Ramos (cell line): Measurements from ENCODE around the gene PLEKHF1.

Experiments used
- in situ Hi-C: fragments of 300-500 bp; cut with MboI; formaldehyde crosslinking; loops from one replicate; pipeline ENCODE4 v1.14.3; 2022; ENCODE audit warnings: low sequenced_read_pairs; ENCODE audit not compliant: unreplicated experiment

The PLEKHF1 gene

DNA sequence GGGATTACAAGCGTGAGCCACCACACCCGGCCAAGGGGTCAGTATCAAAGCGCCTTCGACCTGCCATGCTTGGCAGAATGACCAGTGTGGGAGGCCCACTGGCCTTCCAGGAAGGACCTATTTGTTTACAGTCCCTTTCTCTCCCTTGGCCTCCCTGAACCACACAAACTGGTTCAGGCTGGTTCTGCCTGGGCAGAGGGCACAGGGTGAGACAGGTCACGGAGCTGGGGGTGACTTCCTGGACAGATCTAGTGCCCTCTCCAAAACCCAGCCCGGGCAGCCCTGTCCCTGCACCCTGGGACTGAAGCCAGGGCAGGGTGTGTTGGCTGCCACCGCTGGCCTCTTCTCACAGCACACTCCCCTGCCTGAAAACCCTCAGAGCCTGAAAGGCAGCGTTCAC lies 11.3 kb downstream of the PLEKHF1 start:
- in situ Hi-C loops = no loop called here

- in situ Hi-C loops = no loop called here
Observed at GRCh38 chr19:29677001-29677817, 11.9 kb downstream of the PLEKHF1 start.

- in situ Hi-C loops = no loop called here
Observed at GRCh38 chr19:29678484-29679106, 13.3 kb downstream of the PLEKHF1 start.

GRCh38 chr19:29679598-29680210 lies 14.4 kb downstream of the PLEKHF1 start:
- in situ Hi-C loops = no loop called here

GRCh38 chr19:29680447-29680846 lies 15.2 kb downstream of the PLEKHF1 start:
- in situ Hi-C loops = no loop called here

- in situ Hi-C loops = no loop called here
Observed at GRCh38 chr19:29680937-29681336, 15.7 kb downstream of the PLEKHF1 start.

- in situ Hi-C loops = no loop called here
Observed at GRCh38 chr19:29681422-29682235, 16.4 kb downstream of the PLEKHF1 start.

DNA sequence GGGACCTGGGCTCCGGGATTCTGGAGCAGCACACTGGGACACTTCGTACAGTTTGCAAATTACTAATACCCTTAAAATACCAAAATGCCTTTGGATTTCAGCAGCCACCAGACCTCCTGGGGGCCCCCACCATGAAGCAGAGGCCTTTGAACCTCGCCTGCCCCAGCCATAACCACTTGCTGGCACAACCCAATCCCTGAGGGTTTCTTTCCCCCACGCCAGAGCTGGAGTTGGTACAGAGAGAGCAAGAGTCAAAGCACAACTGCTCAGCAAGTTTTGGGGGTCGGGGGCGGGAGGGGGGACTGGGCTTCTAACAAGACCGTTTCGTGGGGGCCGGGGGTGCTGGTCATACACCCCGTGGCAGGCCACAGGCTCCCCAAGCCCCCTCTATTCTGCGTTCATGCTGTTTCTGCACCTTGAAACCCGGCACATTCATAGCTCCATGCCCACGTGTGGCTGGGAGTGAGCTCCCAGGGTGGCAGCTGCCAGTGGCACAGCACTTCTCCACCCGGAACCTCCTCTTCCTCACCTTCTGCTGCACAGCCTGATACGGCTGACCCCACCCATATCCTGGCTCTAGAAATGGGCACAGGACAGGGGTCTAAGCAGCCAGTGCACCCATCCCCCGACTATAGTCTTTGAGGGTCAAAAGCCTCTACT lies 17.1 kb downstream of the PLEKHF1 start:
- in situ Hi-C loops = no loop called here

GRCh38 chr19:29683009-29683408 lies 17.7 kb downstream of the PLEKHF1 start:
- in situ Hi-C loops = no loop called here

DNA sequence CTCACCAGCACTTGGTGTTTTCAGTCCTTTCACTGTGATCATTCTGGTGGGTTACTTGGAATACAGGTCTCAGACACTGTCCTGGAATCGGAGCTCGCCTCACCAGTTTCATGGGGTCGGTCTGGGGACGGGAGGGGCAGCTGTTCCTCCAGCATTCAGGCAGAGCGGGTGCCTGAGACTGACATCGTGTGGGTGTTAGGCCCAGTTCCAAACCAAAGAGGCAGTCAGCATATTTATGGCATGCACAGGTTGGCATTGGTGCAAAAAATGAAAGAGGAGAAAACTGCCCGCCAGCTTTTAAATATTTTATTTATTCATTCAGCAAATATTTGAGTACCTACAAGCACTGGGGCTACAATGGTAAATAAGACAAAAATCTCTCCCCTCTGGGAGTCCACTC lies 20.1 kb downstream of the PLEKHF1 start:
- in situ Hi-C loops = no loop called here

GRCh38 chr19:29686285-29686805 lies 21.1 kb downstream of the PLEKHF1 start:
- in situ Hi-C loops = no loop called here

- in situ Hi-C loops = no loop called here
Observed at GRCh38 chr19:29687244-29687896, 22.1 kb downstream of the PLEKHF1 start.

GRCh38 chr19:29687897-29688728 lies 22.9 kb downstream of the PLEKHF1 start:
- in situ Hi-C loops = no loop called here

- in situ Hi-C loops = no loop called here
Observed at GRCh38 chr19:29690842-29691241, 25.6 kb downstream of the PLEKHF1 start.

GRCh38 chr19:29694161-29694560 lies 28.9 kb downstream of the PLEKHF1 start:
- in situ Hi-C loops = no loop called here

DNA sequence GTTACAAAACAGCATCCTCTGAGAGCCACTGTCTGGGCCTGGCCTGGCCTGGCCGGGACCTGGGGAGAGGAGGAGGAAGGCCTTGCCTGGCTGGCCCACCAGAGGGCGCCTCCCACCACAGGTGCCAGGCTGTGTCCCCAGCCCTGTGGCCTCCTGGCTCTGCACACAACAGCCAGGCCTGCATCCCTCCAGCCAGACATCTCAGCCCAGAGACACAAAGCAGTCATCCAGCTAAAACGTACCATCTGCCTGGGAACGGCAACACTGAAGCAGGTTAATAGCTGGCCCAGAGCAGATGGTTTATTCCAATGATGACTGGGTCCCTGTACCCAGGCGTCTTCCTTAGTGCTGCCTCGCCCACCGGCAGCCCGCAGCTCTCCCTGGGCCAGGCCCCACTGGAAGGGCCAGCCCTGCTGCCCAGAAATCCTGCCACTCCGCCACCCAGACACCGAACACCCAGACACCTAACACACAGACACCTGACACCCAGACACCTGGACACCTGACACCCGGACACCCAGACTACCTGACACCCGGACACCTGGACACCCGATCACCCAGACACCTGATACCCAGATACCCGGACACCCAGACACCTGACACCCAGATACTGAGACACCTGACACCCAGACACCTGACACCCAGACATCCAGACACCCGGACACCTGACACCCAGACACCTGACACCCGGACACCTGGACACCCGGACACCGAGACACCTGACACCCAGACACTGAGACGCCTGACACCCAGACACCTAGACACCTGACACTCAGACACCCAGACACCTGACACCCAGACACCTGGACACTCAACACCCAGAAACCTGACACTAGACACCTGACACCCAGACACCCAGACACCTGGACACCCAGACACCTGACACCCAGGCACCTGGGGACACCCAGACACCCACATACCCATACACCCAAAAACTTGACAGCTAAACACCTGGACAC lies 29.7 kb downstream of the PLEKHF1 start:
- in situ Hi-C loops = no loop called here

DNA sequence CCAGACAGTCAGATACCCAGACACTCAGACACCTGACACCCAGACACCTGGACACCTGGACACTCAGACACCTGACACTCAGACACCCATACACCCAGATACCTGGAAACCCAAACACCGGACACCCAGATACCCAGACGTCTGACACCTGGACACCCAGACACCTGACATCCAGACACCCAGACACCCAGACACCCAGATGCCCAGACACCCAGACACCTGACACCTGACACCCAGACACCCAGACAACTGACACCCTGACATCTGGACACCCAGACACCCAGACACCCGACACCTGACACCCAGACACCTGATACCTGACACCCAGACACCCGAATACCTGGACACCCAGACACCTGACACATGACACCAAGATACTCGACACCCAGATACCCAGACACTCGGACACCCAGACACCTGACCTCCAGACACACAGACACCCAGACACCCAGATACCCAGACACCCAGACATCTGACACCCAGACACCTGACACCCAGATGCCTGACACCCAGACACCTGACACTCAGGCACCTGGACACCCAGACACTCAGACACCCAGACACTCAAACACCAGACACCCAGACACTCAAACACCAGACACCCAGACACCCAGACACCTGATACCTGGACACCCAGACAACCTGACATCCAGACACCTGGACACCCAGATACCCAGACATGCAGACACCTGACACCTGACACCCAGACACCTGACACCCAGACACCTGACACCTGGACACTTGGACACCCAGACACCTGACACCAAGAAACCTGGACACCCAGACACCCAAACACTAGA lies 30.7 kb downstream of the PLEKHF1 start:
- in situ Hi-C loops = no loop called here
